Activated CD4-positive, CD25-positive, alpha-beta regulatory T cell treated with anti-CD3 and anti-CD28 coated beads, Interleukin-2, amount 50 U/mL, for 72 hours (primary cell): ENCODE data around the gene SELENOH.
A peak's percentile ranks its signal among the peaks of the same experiment; 100 is the strongest.
"Not testable (repeated sequence)": the region's sequence is repeated elsewhere in the genome, so short reads cannot be mapped to it uniquely, and the experiment has no call there.

ENCODE experiments used
- DNase-seq: peaks from one replicate; pipeline ENCODE4 v3.0.0; 2021

Gene SELENOH

GRCh38 chr11:57741132-57742086 is at the start of gene SELENOH:
SELENOH (plus strand) TSS chr11:57741491; CDS start chr11:57741596, 105 bp downstream.
- DNase-seq = peak; percentile 87

- DNase-seq = no peak
Measured at GRCh38 chr11:57698843-57699365, 42.4 kb upstream of the SELENOH start.

GRCh38 chr11:57699813-57700212 is 41.5 kb upstream of the SELENOH start:
- DNase-seq = no peak

GRCh38 chr11:57700425-57700824 is 40.9 kb upstream of the SELENOH start:
- no peak for DNase-seq

- DNase-seq = no peak
Measured at GRCh38 chr11:57703341-57703740, 38.0 kb upstream of the SELENOH start.

GRCh38 chr11:57704932-57705331 is 36.4 kb upstream of the SELENOH start:
- DNase-seq = no peak

- not testable (repeated sequence) for DNase-seq
Measured at GRCh38 chr11:57705432-57705831, 35.9 kb upstream of the SELENOH start.

GRCh38 chr11:57709802-57710367 is 31.4 kb upstream of the SELENOH start:
- no peak for DNase-seq

- peak; percentile 68 for DNase-seq
Measured at GRCh38 chr11:57711414-57712255, 29.7 kb upstream of the SELENOH start, which contains the start of gene MED19. MED19 (minus strand) TSS chr11:57712215; CDS start chr11:57712179, 36 bp downstream.

GRCh38 chr11:57712256-57713150 is 28.8 kb upstream of the SELENOH start, which contains the start of gene TMX2:
TMX2 (plus strand) TSS chr11:57712593; CDS start chr11:57712619, 26 bp downstream.
- peak; percentile 87 for DNase-seq

- DNase-seq = no peak
Measured at GRCh38 chr11:57713835-57714234, 27.5 kb upstream of the SELENOH start.

- DNase-seq = not testable (repeated sequence)
Measured at GRCh38 chr11:57716726-57717125, 24.6 kb upstream of the SELENOH start.

- no peak for DNase-seq
Measured at GRCh38 chr11:57727185-57727584, 14.1 kb upstream of the SELENOH start.

- no peak for DNase-seq
Measured at GRCh38 chr11:57728829-57729228, 12.5 kb upstream of the SELENOH start.

- no peak for DNase-seq
Measured at GRCh38 chr11:57729479-57729878, 11.8 kb upstream of the SELENOH start.

- DNase-seq = no peak
Measured at GRCh38 chr11:57732661-57733060, 8.6 kb upstream of the SELENOH start.

- no peak for DNase-seq
Measured at GRCh38 chr11:57735619-57736298, 5.5 kb upstream of the SELENOH start.

- DNase-seq = no peak
Measured at GRCh38 chr11:57742087-57742452, 779 bp downstream of the SELENOH start.

- no peak for DNase-seq
Measured at GRCh38 chr11:57744357-57744756, 3.1 kb downstream of the SELENOH start.

- no peak for DNase-seq
Measured at GRCh38 chr11:57745206-57745605, 3.9 kb downstream of the SELENOH start.

GRCh38 chr11:57746920-57747319 is 5.6 kb downstream of the SELENOH start:
- no peak for DNase-seq
